GM18502 (cell line): Measurements from ENCODE around the gene PTOV1.

Experiments
- ATAC-seq: cut with Tn5 transposase; IDR thresholded peaks from one replicate; pipeline ENCODE4 v1.9.1; 2021; ENCODE audit warnings: mild to moderate bottlenecking; ENCODE audit not compliant: unreplicated experiment, poor library complexity

Gene PTOV1

GRCh38 chr19:49840736-49841249, 10.2 kb upstream of the PTOV1 start:
- ATAC-seq, result no peak

GRCh38 chr19:49843265-49843664, 7.7 kb upstream of the PTOV1 start:
- ATAC-seq, result no peak

- ATAC-seq, result no peak
These were observed 6.5 kb upstream of the PTOV1 start for GRCh38 chr19:49844138-49845095.

- no peak for ATAC-seq
These were observed 5.5 kb upstream of the PTOV1 start for GRCh38 chr19:49845414-49845813.

GRCh38 chr19:49846408-49846807, 4.6 kb upstream of the PTOV1 start:
- no peak for ATAC-seq

GRCh38 chr19:49847731-49848696, 2.9 kb upstream of the PTOV1 start:
- ATAC-seq, result no peak

- ATAC-seq, result no peak
These were observed 2.0 kb upstream of the PTOV1 start for GRCh38 chr19:49848938-49849337.

GRCh38 chr19:49849433-49850220, 1.3 kb upstream of the PTOV1 start:
- ATAC-seq, result no peak

GRCh38 chr19:49850221-49850486, 805 bp upstream of the PTOV1 start:
- ATAC-seq, result no peak

GRCh38 chr19:49851456-49852259, 699 bp downstream of the PTOV1 start:
- no peak for ATAC-seq

- ATAC-seq, result no peak
These were observed 1.7 kb downstream of the PTOV1 start for GRCh38 chr19:49852631-49853126.

GRCh38 chr19:49853852-49854377, 3.0 kb downstream of the PTOV1 start:
- ATAC-seq, result no peak

- no peak for ATAC-seq
These were observed 3.7 kb downstream of the PTOV1 start for GRCh38 chr19:49854378-49855263.

GRCh38 chr19:49855277-49855675, 4.3 kb downstream of the PTOV1 start:
- no peak for ATAC-seq

GRCh38 chr19:49855676-49856573, 5.0 kb downstream of the PTOV1 start:
- ATAC-seq, result no peak

- ATAC-seq, result no peak
These were observed 5.6 kb downstream of the PTOV1 start for GRCh38 chr19:49856574-49857021.
